NT2/D1 (cell line): ENCODE results near the gene PMAIP1.

Experiments
- SUZ12 ChIP-seq: IDR thresholded peaks from 2 replicates; pipeline ENCODE4 v1.6.1; 2011; ENCODE audit not compliant: insufficient read length, insufficient read depth; ENCODE audit errors: extremely low read depth
- YY1 ChIP-seq: IDR thresholded peaks from 2 replicates; pipeline ENCODE4 v1.6.1; 2011; ENCODE audit not compliant: insufficient read length, insufficient read depth
- ZNF274 ChIP-seq: IDR thresholded peaks from 2 replicates; pipeline ENCODE4 v1.6.1; 2011; ENCODE audit warnings: mild to moderate bottlenecking, low read depth, low read length

GRCh38 chr18:59904011-59904601 is 4.3 kb downstream of the PMAIP1 start:
- no peak for TF ChIP-seq YY1
- no peak for TF ChIP-seq ZNF274
- TF ChIP-seq SUZ12 = no peak
